Cardiac septum (tissue), 1 donor: Measurements from ENCODE around the gene CADM1. TPM values are rescaled to one million over a fixed set of nuclear protein-coding genes. Genes with fewer than 3 reads are reported as not detected.

Experiments used
- DNase-seq: peaks from one replicate; pipeline ENCODE4 v3.0.0-alpha.2; 2020; ENCODE audit warnings: low spot score
- intact Hi-C: fragments of 100-400 bp; cut with DNase I; formaldehyde crosslinking; loops from one replicate; pipeline ENCODE4 v1.14.0; 2022
- total RNA-seq: library from RNA; stranded (reverse); fragmentation: NEBNext Ultra II Directional; extraction: Animal tissue kit (Norgen Biotek cat#: 25700); gene quantifications from one replicate; pipeline ENCODE4 v1.2.1, GENCODE V29; 2021
- donor health status: DM: no; HTN: no; CAD: no.

Gene CADM1
- total RNA-seq, 1 donor from 2014 or later = 36.0 TPM

DNA sequence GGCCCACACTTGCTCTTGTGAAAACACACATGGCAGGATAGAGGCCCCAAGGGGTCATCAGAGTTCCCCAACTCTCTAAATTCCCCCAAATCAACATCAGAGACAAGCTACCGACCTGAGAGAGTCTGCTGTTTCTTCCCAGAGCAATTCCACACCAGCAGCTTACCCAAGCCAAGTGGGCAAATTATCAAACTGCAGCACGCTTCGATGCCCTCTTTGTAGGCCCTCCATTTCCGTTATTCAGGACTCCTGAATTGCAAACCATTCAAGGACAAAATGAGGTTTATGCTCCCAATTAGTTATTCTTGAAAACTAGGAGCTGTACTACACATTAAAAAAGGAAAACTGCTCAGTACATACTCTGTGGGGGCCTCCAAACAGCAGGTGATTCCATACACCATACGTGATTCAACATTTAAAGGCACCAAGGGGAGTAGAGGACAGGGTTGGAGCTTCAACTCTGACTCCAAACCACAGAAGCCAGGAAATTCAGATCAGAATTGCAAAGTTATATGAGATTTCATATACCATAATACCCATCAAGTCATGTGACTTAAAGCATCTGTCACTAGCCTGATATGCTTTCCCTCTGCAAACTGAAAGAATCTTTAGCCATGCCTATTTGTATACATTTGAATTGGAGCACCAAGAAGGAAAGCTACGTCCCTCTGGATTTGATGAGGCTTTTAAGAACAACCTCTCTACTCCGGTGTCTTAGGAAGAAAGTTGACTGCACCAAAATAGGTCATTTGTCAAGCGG, 234.8 kb downstream of the CADM1 start:
- intact Hi-C loops = no loop called here
- no peak for DNase-seq

DNA sequence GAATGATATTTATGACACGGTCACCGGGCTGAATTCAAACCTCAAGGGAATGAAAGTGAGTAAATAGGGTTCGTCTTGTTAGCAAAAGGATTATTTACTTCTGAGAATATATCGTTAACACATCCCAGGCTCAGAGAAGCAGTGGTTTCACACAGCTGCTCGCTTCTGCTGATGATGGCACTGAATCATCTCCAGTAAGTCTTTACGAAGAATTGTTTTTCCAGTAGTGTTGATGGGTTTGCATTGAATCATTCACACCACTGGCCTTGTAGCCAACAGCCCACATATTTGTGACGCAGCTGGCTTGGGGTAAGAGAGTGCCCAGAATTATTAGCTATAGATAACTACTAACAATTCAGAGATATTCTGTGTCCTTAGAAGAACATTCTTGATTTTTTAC, 236.3 kb downstream of the CADM1 start:
- intact Hi-C loops = no loop called here
- no peak for DNase-seq

DNA sequence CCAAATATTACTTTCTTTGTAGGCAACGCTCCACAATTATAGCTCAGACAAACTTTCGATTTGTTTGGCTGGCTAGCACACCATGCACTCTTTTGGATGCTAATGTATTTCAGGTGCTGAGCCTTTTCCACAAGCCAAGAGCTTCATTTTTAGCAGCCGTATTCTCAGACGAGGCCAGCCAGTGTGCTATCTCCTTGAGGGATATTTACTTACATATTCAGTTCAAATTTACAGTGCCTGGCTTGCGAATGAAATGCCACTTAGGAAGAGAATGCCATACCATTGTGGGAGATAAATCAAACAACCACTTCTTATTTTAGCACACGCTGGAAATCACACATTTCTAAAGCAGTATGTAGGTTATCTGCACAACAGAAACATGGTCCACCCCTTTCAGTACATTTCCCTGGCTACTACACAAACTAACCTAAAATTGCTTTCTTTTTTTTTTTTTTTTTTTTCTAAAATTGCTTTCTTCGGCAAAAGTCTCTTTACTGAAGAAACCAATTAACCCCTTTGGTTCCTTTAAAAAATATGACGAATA, 236.9 kb downstream of the CADM1 start:
- DNase-seq = no peak
- intact Hi-C loops = no loop called here

DNA sequence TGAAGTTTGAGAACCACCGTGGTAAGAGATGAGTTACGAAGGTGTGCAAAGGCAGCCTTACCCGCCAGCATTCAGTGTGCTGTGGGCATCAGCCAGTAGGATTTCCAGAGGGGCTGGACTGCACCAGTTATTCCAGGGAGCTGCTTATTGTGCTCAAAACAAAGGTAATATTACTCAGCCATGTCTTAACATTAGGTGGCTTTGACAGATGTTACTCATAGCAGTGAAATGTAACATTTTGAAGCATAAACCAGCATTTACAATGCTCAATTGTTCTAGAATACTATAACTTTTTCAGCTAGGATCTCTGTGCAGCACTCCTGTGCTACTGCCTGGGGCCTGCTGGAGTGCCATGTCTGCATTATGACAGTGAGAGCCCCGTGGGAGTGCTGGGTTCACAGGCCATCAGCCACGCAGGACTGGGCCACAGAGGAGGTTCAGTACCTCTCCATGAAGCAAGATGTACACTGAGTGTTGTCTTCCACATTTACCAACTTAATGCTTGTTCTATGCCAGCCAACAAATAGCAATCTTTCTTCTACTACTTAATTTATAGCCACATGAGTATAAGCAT, 238.1 kb downstream of the CADM1 start:
- no peak for DNase-seq
- intact Hi-C loops = no loop called here

DNA sequence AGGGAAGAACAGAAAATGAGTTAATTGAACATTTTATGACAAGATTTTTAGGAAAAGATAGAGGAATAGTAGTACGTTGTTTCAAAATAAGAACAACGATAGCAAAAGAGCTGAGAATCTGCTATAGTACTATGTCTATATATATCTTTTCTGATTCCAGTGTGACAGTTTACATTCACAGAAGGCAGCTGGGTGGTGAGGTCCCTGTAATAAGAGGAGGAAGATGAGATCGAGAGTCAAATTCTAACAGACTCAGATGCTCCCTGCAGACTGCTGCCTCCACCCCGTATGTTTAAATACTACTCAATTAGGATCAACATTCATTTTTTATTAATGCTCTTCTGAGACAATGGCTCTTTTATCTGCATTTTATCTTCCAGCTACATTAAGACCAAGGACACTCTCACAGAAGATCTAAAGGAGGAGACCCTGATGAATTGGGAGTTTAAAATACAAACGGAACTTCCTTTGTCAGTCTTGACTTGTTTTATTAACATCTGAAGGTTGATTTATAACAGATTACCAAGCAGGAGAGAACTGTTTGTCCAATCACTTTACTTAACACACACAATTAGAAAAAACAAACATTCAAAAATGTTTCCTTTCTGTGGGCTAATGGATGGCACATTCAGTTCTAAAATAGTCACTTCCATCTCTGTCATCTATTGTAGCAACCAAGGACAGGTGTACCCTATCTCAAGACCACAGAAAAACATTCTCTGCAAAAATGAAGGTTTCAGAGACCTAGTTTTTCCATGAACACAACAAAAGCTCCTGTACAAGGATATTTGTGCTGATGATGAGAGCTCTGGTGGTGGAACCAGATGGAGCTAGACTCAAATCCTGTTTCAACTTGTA, 240.2 kb downstream of the CADM1 start:
- no peak for DNase-seq
- intact Hi-C loops = no loop called here

DNA sequence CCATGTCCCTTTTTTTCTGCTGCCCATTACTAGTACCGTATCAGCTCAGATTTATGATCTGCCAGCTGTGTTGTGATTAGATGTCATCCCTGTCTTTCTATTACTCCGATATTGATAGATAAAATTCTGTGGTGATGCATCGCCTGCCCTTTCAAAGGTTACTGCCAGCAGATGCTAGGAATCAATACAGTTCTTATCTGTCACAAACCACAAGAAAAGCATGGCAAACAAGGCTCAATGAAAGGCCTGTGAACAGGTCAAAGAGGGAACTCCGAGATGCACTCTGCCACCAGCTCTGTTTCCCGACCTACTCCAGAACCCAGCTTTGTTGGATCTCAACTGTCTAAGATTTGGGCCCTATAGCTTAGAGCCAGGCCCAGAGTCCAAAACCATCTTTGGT, 246.0 kb downstream of the CADM1 start:
- no peak for DNase-seq
- intact Hi-C loops = no loop called here

DNA sequence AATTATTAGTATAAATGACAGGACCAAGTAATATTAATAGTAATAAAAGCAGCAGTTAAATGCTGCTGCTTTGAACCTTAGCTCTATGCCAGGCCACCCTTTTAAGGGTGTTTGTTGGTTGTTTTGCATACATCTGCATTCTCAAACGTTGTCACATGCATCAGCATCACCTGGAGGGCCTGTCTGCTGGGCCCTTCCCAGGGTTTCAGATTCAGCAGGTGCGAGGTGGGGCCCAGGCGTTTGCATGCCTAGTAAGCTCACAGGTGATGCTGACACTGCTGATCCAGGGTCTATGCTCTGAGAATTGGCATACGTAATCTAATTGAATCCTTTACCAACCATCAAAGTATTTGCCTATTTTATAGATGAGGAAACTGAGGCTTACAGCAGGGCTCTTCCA, 246.5 kb downstream of the CADM1 start:
- intact Hi-C loops = no loop called here

DNA sequence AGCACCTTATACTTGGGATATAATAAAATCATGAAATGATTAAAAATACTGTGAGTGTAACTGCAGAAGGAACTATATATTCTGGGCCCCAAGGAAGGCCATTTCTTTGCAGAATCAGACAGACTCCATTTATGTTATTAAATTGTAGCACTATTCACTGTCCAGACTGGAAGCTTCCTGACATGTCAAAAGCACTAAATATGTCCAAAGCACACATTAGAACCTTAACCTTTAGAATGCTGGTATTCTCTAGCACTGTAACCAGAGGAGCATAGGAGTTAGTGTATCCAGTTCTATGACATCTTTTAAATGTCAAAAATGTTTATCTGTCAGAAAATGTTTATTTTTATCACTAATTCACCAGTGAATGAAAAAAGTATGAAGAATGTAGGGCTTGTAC, 246.9 kb downstream of the CADM1 start:
- no peak for DNase-seq
- intact Hi-C loops = no loop called here

More for the DNA sequence above, 246.5 kb downstream of the CADM1 start:
- no peak for DNase-seq

DNA sequence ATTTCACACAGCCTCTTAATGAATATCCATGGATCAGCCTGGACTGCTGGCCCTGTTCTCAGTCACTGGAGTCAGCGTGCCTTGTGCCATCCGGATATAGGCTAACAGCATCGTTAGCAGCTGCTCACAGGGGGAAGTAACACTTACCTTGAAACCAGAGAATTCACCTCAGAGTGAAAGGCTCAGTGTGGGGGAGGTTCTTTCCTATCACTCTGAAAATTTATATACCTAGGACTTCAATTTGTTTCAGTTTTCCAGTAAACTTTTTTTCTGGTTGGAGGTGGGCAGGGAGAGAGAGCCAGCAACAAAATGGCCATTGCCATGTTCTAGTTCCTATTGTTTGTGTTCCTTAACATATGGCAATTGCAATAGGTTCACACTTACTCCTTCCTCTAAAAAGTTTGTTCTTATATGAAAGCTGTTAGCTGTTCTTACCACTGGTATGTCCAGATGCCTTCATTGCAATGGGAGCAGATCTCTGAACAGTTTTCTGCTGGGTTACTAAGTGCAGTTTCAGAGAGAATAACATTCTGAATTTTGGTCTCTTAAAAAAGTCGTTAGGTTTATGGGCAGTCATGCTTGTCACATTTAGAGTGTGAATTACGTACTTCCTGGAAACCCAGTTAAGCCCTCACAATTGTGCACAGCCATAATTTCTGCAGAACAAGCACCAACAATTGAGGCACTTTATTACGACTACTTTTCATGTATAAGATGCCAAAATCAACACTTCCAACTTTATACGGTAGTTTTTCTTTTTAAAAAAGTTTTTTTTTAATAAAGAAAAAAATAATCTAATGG, 247.6 kb downstream of the CADM1 start:
- intact Hi-C loops = no loop called here

DNA sequence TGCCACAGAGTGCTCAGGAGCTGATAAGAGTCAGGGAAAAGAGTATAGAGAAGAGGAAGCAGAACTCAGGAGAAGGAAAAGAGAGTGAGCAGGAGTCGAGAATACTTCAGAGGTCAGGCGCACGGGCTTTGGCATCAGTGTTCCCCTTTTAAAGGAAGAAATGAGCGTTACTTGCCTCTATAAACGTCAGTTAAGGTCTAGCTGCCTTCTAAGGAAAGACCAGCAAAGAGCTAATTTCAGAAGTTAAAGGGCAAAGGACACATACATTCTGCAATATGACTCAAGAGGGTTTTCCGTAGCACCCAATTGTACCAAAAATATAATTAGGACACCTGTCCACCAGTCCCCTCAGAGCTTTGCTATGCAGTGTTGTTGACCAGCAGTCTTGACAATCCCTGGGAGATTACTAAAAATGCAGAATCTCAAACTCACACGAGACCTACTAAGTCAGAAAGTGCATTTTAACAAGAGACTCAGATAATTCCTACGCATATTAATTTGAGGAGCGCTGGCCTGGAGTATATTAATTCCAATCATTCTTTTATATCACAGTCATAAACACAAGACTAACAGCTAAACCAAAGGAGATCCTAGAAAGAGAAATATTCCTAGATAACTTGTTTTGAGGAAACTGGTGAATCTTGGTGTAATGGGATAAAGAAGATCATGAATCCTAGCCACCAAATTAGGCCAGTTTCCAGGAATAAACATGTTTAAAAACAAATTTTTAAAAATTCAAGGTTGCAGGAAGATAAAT, 249.0 kb downstream of the CADM1 start:
- intact Hi-C loops = no loop called here
- DNase-seq = no peak

More for the DNA sequence above, 247.6 kb downstream of the CADM1 start:
- DNase-seq = no peak

DNA sequence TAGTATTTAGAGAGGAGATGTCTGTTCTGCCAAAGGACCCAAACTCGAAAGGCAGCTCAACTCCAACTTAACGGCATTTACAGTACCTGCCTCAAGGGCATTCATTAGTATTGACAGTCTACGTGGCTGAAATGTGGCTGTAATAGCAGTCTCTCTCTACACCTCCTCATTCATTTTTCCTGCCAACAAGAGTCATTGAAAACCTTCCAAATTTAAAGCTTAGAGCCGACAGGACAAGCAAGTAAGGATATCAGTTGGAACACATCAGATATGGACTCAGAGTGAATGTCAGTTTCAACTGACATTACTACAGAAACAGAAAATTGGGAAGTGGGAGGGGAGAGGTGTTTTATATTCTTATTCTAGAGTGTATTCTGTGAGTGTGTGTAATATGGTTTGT, 253.1 kb downstream of the CADM1 start:
- intact Hi-C loops = no loop called here
- no peak for DNase-seq

DNA sequence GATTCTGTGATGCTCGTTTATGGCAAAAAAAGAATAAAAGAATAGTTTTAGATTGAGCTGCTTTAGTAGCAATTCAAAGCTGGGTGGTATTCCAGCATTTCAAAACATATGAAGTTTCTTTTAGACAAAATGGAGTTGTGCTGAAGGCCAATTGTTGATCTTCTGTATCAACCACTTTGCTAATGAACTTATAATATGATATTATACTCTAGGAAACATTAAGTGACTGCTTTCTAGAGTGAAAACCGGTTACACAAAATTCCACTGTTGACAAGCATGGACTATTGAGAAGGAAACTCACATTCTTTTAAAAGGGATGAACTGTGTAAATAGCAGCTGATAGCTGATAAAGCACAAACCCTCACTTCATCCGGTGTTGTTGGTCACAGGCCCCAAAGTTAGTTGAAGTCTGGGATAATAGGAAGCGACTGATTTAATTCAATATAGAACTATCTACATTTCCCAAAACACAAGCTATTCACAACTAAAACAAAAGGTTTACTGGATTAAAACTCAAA, 255.1 kb downstream of the CADM1 start:
- intact Hi-C loops = no loop called here
- DNase-seq = no peak

DNA sequence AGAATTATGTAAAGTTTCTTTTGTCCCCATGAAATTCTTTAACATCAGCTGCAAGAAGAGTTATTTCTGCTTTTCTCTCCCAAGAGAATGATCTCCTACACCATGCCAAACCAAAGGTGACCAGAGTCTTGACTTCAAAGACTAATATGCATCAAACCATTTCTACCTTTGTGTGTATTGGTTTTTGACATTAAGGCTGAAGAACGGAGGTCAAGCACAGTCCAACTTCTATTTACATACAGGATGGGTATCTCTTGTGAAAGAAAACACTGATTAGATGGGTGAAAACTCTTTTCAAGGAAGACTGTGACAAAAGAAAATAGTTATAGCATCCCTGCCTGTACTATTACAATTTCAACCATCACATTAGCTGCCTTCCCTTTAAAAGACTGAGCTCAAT, 256.3 kb downstream of the CADM1 start:
- no peak for DNase-seq
- intact Hi-C loops = no loop called here

DNA sequence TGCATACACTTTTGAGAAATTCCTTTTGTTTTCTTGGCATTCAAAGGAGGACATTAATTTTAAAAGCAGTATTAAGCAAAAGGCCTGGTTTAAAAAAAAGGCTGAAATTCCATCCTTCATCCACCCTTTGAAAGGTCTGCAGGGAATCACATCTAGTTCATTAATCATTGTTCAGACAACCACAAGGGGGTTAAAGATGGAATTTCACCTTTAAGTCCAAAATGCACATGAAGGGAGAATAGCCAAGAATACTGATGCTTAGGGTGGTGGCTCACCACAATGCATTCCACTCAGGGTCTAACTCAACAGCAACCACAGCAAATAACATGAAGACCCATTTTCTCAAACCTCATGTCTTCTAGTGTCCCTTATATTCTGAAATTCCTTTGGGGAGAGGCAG, 256.9 kb downstream of the CADM1 start:
- intact Hi-C loops = no loop called here

DNA sequence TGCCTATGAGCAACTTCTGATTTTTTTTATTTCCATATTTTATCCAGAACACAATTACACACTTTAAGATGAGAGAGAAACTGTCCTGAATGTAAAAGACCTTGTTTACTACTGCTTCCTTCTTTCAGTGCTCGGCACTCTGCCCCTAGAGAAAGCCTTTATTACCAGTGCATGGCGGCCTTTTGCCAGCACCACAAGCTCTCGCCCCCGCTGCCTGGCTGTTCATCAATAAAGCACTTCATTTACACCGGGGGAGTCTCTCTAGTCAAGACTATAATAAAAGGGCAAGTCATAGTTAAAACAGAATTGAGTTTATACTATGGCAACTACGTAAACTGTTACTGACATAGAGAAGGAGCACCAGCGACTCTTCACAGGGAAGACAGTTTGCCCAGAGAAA, 259.5 kb downstream of the CADM1 start:
- intact Hi-C loops = no loop called here
- DNase-seq = no peak

More for the DNA sequence above, 256.9 kb downstream of the CADM1 start:
- no peak for DNase-seq

DNA sequence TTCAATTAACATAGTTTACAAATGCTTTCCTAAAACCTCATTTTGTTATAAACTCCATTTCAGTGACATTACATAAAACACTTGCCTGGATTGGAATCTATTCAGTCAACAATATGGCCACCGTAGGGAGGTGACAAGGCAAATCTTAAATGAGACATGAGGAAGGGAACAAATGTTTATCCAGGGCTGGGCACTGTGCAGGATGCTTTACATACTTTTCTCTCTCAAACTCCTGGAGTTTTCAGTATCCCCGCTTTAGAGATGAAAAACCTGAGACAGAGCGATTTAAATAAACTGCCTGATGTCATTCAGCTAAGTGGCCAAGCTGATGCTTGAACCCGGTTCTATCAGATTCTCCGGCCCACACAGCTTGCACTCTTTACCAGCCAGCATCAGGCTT, 259.9 kb downstream of the CADM1 start:
- intact Hi-C loops = no loop called here
- DNase-seq = no peak

DNA sequence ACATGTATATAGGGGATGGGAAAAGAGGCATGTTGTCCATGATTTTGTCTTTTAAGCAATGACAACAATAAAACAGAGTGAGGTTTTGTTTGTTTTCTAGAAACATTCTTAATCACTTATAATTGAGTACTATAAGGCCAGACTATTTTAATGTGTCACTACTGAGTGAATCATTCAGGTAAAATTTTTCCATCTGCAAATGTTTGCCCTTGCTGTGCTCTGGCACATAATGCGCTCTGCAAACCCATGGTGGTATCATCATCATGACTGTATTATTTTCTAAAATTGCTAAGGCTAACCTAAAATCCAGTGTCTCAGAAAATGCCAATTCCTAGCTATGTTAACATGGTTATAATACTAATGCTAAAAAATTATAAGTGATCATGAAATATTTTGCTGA, 261.2 kb downstream of the CADM1 start:
- intact Hi-C loops = no loop called here
- DNase-seq = no peak

DNA sequence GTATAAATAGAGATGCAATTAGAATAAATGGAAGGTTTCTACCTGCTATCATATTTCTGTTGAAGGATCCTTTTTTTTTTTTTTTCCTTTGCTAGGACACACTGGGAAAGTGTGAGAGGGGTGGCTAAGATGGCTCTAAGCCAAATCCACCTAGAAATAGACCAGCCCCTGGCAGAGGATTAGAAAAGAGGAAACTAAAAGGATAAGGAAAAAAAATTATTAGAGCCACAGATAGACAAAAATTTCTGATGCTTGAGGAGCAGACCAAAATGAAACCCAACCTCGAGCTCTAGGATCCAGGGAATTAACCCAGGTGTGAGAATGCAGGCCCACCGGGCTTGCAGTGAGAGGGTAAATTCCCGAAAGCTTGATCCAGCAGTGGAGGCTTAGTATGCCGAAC, 262.3 kb downstream of the CADM1 start:
- DNase-seq = no peak
- intact Hi-C loops = no loop called here

DNA sequence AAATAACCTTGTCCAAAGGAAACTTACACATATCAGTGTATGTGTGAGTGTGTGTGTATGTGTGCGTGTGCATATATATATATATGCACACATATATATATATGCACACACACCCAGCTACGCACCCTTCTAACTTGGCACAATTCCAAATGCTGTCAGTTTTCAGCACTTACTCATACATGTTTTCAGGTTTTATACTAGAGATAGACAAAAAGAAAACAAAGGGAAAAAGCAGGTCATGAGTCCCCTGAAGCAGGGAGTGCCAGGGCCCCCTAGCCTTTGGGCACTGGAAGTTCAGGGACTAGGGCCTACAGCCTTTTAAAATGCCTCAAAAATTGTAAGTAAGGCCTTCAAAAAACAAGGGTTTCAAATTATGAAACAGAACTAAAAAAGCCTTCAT, 265.4 kb downstream of the CADM1 start:
- no peak for DNase-seq
- intact Hi-C loops = no loop called here
